ENCODE data around the gene SLC25A30.
"Not testable (repeated sequence)": the region's sequence is repeated elsewhere in the genome, so short reads cannot be mapped to it uniquely, and the experiment has no call there.

Gene SLC25A30

DNA sequence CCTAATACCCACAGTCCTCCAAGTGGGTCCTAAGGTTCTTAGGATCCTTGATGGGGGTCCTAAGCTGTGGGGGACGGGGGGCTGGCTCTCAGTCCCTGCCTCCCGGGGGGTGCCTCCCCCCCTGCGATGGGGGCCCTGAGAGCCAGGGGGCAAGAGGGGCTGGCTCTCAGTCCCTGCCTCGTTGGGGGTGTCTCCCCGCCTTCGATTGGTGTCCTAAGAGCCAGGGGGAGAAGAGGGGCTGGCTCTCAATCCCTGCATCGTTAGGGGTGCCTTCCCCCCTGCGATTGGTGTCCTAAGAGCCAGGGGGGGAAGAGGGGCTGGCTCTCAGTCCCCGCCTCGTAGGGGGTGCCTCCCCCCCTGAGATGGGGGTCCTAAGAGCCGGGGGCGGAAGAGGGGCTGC is 37.0 kb downstream of the SLC25A30 start:
- Histone ChIP-seq H3K36me3 (ENCODE audit: insufficient read depth, low read length) (0 out of 2 replicates have a peak, but pooled peaks cover 6% of the 10 kb centered on the region), H3K9me3 (ENCODE audit: low read depth, low read length) (no peaks in the 10 kb centered on the region), H3K4me3 (no peak overlapping the region), H3K9ac (ENCODE audit: insufficient read length) (no peak overlapping the region), H3K27ac (no peak overlapping the region)
- TF ChIP-seq POLR2AphosphoS5 (IDR thresholded peaks at IDR 0.05; ENCODE audit: borderline replicate concordance, low read depth, low read length) = no peak
- TF ChIP-seq EZH2 (IDR thresholded peaks at IDR 0.05) = no peak
- TF ChIP-seq FOXP2 (optimal IDR thresholded peaks at IDR 0.05; ENCODE audit: control extremely low read depth, extremely low read length, insufficient read depth) = no peak
- DNase-seq (ENCODE audit: low read depth, low spot score) = no peak

DNA sequence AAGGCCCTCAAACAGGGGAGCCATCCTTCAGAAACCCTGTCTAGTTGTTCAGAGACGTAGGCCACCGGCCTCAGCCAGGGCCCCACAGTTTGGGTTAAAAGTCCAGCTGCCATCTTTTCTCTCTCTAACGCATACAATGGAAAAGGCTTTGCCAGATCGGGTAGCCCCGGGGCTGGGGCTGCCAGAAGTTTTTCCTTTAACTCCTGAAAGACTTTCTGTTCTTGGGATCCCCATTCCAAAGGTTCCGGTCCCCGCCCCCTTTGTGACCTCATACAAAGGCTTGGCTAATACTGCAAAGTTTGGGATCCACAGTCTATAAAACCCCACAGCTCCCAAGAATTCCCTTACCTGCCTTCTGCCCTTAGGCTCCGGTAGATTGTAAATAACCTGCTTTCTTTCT is 37.5 kb downstream of the SLC25A30 start:
- not testable (repeated sequence) for DNase-seq (ENCODE audit: low read depth, low spot score); H3K36me3 ChIP-seq (ENCODE audit: insufficient read depth, low read length); H3K9me3 ChIP-seq (ENCODE audit: low read depth, low read length); H3K27ac ChIP-seq; H3K4me3 ChIP-seq; H3K9ac ChIP-seq (ENCODE audit: insufficient read length)

DNA sequence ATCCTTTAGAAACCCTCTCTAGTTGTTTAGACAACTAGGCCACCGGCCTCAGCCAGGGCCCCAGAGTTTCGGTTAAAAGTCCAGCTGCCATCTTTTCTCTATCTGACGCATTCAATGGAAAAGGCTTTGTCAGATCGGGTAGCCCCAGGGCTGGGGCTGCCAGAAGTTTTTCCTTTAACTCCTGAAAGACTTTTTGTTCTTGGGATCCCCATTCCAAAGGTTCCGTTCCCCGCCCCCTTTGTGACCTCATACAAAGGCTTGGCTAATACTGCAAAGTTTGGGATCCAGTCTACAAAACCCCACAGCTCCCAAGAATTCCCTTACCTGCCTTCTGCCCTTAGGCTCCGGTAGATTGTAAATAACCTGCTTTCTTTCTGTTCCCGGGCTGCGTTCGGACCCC is 38.7 kb downstream of the SLC25A30 start:
- H3K4me3 ChIP-seq; H3K36me3 ChIP-seq (ENCODE audit: insufficient read depth, low read length); H3K9me3 ChIP-seq (ENCODE audit: low read depth, low read length); H3K27ac ChIP-seq; DNase-seq (ENCODE audit: low read depth, low spot score); H3K9ac ChIP-seq (ENCODE audit: insufficient read length): not testable (repeated sequence)

DNA sequence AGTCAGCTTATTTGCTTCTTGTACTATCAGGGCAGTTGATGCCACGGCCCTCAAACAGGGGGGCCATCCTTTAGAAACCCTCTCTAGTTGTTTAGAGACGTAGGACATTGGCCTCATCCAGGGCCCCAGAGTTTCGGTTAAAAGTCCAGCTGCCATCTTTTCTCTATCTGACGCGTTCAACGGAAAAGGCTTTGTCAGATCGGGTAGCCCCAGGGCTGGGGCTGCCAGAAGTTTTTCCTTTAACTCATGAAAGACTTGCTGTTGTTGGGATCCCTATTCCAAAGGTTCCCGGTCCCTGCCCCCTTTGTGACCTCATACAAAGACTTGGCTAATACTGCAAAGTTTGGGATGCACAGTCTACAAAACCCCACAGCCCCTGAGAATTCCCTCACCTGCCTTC is 39.4 kb downstream of the SLC25A30 start:
- H3K27ac ChIP-seq; H3K9ac ChIP-seq (ENCODE audit: insufficient read length); DNase-seq (ENCODE audit: low read depth, low spot score); H3K36me3 ChIP-seq (ENCODE audit: insufficient read depth, low read length); H3K9me3 ChIP-seq (ENCODE audit: low read depth, low read length); H3K4me3 ChIP-seq: not testable (repeated sequence)

DNA sequence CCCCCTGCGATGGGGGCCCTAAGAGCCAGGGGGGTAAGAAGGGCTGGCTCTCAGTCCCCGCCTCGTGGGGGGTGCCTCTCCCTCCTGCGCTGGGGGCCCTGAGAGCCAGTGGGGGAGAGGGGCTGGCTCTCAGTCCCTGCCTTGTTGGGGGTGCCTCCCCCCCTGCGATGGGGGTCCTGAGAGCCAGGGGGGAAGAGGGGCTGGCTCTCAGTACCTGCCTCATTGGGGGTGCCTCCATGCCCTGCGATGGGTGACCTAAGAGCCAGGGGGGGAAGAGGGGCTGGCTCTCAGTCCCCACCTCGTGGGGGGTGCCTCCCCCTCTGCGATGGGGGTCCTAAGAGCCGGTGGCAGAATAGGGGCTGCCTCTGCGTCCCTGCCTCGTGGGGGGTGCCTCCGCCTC is 40.9 kb downstream of the SLC25A30 start:
- H3K36me3 ChIP-seq (ENCODE audit: insufficient read depth, low read length); H3K27ac ChIP-seq; H3K9me3 ChIP-seq (ENCODE audit: low read depth, low read length); DNase-seq (ENCODE audit: low read depth, low spot score); H3K9ac ChIP-seq (ENCODE audit: insufficient read length); H3K4me3 ChIP-seq: not testable (repeated sequence)

DNA sequence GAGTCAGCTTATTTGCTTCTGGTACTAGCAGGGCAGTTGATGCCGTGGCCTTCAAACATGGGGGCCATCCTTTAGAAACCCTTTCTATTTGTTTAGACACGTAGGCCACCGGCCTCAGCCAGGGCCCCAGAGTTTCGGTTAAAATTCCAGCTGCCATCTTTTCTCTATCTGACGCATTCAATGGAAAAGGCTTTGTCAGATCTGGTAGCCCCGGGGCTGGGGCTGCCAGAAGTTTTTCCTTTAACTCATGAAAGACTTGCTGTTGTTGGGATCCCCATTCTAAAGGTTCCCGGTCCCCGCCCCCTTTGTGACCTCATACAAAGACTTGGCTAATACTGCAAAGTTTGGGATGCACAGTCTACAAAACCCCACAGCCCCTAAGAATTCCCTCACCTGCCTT is 41.5 kb downstream of the SLC25A30 start:
- not testable (repeated sequence) for H3K36me3 ChIP-seq (ENCODE audit: insufficient read depth, low read length); H3K9me3 ChIP-seq (ENCODE audit: low read depth, low read length); H3K4me3 ChIP-seq; H3K9ac ChIP-seq (ENCODE audit: insufficient read length); H3K27ac ChIP-seq; DNase-seq (ENCODE audit: low read depth, low spot score)

DNA sequence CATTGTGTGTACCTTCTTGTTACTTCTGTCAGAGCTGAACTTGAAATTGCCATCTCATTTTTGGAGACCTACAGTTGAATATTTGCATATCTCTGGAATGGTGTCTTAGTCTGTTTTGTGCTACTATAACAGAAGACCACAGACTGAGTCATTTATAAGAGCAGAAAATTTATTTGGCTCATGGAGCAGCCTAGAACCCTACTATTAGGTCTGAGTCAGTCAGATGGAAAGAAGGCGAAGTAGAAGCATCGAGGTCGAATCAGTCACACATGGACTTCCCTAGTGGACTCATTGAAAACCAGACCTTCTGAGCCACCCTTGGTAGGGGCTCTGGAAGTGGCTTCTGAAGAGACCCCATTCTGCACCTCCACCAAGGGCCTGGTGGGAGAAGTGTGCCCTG is 43.3 kb downstream of the SLC25A30 start:
- DNase-seq (ENCODE audit: low read depth, low spot score) = no peak
- Histone ChIP-seq H3K36me3 (ENCODE audit: insufficient read depth, low read length) (peaks cover 6% of the 10 kb centered on the region; the same call in 1 of the 2 replicates), H3K4me3 (no peak overlapping the region), H3K9ac (ENCODE audit: insufficient read length) (no peak overlapping the region), H3K9me3 (ENCODE audit: low read depth, low read length) (no peaks in the 10 kb centered on the region), H3K27ac (no peak overlapping the region)
- TF ChIP-seq POLR2AphosphoS5 (IDR thresholded peaks at IDR 0.05; ENCODE audit: borderline replicate concordance, low read depth, low read length) (no peak), FOXP2 (optimal IDR thresholded peaks at IDR 0.05; ENCODE audit: control extremely low read depth, extremely low read length, insufficient read depth) (no peak), EZH2 (IDR thresholded peaks at IDR 0.05) (no peak)

DNA sequence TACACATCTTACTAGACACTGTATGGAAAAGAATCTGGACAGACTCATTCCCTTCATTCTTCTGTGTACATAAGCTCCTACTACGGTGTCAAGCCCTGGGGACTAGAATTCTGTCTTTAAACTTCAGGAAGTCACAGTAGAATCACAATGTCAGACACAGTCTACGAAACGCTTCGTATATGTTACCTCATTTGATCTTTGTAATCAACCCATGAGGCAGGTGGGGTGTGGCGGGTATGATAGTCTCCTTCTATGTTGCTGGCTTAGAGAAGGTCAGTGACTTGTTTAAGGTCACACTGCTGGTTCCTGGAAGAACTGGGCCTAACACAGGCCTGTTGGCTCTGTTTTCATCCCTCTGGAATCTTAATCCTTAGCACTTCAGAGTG is 45.0 kb downstream of the SLC25A30 start:
- H3K4me3 ChIP-seq = no peak overlapping the region
- DNase-seq (ENCODE audit: low read depth, low spot score) = no peak
- H3K36me3 ChIP-seq (ENCODE audit: insufficient read depth, low read length) = peaks cover 6% of the 10 kb centered on the region; the same call in 1 of the 2 replicates
- no peaks in the 10 kb centered on the region for H3K9me3 ChIP-seq (ENCODE audit: low read depth, low read length)
- peak overlapping the region; percentile 57 for H3K27ac ChIP-seq
- no peak overlapping the region for H3K9ac ChIP-seq (ENCODE audit: insufficient read length)
- no peak for TF ChIP-seq POLR2AphosphoS5 (IDR thresholded peaks at IDR 0.05; ENCODE audit: borderline replicate concordance, low read depth, low read length)
- no peak for TF ChIP-seq EZH2 (IDR thresholded peaks at IDR 0.05)
- TF ChIP-seq FOXP2 (optimal IDR thresholded peaks at IDR 0.05; ENCODE audit: control extremely low read depth, extremely low read length, insufficient read depth) = no peak

DNA sequence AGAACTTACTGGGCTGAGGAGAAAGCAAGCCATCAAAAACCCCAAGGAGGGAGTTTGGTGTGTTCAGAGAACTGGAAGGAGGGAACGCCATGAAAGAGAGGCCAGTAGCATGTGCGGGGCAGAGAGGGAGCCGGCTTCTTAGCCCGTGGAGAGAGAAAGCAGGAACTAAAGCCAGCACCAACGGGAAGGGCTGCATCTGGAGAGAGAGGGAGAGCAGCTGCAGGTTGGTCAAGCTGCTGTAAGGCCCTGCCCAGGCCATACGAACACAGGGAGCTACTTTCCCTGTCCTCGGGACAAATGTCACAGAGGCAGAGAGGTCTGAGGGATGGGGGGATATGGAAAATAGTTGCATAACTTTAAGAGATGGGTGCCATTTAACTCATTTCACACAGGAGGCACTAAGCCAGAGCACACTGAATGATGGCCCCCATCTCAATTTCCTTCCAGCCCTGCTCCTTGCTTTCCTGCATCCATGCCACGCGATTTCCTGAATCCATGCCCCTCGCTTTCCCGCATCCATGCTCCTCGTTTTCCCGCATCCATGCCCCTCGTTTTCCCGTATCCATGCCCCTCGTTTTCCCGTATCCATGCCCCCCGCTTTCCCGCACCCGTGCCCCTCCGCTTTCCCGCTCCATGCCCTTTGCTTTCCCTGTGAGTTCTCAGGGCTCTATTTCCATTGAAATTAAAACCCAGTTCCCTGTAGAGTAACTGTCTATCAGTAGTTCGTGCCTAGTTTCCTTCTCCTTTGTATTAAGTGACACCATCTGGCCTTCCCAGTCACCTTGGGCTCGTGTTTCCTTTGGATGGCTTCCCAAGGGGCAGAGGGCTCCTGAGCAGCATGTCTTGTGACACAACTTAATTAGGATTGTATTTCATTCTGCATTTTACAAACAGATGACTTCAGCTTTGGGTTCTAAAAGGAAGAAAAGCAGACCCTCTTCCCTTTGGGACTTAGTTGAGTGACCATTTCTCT is 45.7 kb downstream of the SLC25A30 start:
- H3K9ac ChIP-seq (ENCODE audit: insufficient read length) = no peak overlapping the region
- peaks cover 6% of the 10 kb centered on the region; the same call in 1 of the 2 replicates for H3K36me3 ChIP-seq (ENCODE audit: insufficient read depth, low read length)
- TF ChIP-seq POLR2AphosphoS5 (IDR thresholded peaks at IDR 0.05; ENCODE audit: borderline replicate concordance, low read depth, low read length) = no peak
- TF ChIP-seq FOXP2 (optimal IDR thresholded peaks at IDR 0.05; ENCODE audit: control extremely low read depth, extremely low read length, insufficient read depth) = no peak
- no peak overlapping the region for H3K4me3 ChIP-seq
- peak overlapping the region; percentile 57 for H3K27ac ChIP-seq
- no peak for DNase-seq (ENCODE audit: low read depth, low spot score)
- H3K9me3 ChIP-seq (ENCODE audit: low read depth, low read length) = no peaks in the 10 kb centered on the region
